Activated T-helper 17 cell treated with anti-CD3 and anti-CD28 coated beads, Interleukin-2, amount 50 U/mL, for 72 hours (primary cell): ENCODE measurements around the gene ATP2B2. TPM values are rescaled to one million over a fixed set of nuclear protein-coding genes. Genes with fewer than 3 reads are reported as not detected.

ENCODE experiments used
- ATAC-seq: fragments of 150-1000 bp; cut with Tn5 transposase; replicated peaks from 2 replicates; pipeline ENCODE4 v1.10.0; 2021; ENCODE audit warnings: mild to moderate bottlenecking, moderate library complexity
- H3K27ac Mint-ChIP-seq: one replicate; pipeline ENCODE4 v1.8.0; 2022; ENCODE audit warnings: mixed read lengths
- H3K27me3 Mint-ChIP-seq: one replicate; pipeline ENCODE4 v1.8.0; 2022; ENCODE audit warnings: mixed read lengths
- H3K36me3 Mint-ChIP-seq: one replicate; pipeline ENCODE4 v1.8.0; 2022; ENCODE audit warnings: low read depth, mild to moderate bottlenecking, mixed read lengths
- H3K4me1 Mint-ChIP-seq: one replicate; pipeline ENCODE4 v1.8.0; 2022; ENCODE audit warnings: mixed read lengths
- H3K4me3 Mint-ChIP-seq: one replicate; pipeline ENCODE4 v1.8.0; 2022; ENCODE audit warnings: mild to moderate bottlenecking, mixed read lengths
- H3K9me3 Mint-ChIP-seq: one replicate; pipeline ENCODE4 v1.8.0; 2022; ENCODE audit warnings: mixed read lengths
- total RNA-seq, 2 donors: library from RNA; stranded (reverse); gene quantifications; one replicate each; pipeline ENCODE4 v1.2.3, GENCODE V29; 2022

The ATP2B2 gene
- total RNA-seq, 2 donors from 2014 or later, result not detected

GRCh38 chr3:10329495-10330015 is 175.8 kb downstream of the ATP2B2 start:
- Mint-ChIP-seq H3K36me3 (no peaks in the 10 kb centered on the region), H3K9me3 (no peaks in the 10 kb centered on the region), H3K4me1 (no peaks in the 10 kb centered on the region), H3K4me3 (no peak overlapping the region), H3K27ac (no peak overlapping the region), H3K27me3 (peaks cover 23% of the 10 kb centered on the region)
- no peak for ATAC-seq

DNA sequence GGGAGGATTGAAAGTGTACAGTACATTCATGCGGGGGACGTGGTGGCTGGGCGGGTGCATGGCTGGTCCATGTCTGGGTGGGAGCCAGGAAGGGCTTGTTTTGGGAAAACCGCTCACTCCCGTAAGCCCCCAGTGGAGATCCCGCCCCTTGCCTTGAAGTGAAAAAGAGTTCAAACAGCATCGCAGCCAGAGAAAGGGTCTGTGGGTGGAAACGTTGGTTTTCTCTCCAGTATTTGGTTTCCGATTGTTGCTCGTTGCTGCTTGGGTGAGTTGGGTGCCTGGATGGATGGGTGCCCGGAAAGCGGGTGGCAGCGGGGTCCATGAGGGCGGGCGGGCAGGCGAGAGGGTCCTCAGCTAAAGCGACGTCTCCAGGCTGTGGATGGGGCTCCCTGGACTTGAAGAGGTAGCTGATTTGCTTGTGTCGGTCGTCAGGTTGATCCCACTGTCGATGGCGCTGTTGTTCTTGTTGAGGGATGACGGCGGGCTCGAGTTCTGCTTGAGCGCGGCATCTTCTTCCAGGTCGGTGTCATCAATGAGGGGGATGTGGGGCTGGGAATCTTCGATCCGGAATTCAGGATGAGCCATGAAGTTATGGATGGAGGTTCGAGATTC is 176.8 kb downstream of the ATP2B2 start:
- Mint-ChIP-seq H3K27ac (no peak overlapping the region), H3K4me3 (no peak overlapping the region), H3K36me3 (no peaks in the 10 kb centered on the region), H3K27me3 (peaks cover 23% of the 10 kb centered on the region), H3K9me3 (no peaks in the 10 kb centered on the region), H3K4me1 (no peaks in the 10 kb centered on the region)
- ATAC-seq, result no peak

DNA sequence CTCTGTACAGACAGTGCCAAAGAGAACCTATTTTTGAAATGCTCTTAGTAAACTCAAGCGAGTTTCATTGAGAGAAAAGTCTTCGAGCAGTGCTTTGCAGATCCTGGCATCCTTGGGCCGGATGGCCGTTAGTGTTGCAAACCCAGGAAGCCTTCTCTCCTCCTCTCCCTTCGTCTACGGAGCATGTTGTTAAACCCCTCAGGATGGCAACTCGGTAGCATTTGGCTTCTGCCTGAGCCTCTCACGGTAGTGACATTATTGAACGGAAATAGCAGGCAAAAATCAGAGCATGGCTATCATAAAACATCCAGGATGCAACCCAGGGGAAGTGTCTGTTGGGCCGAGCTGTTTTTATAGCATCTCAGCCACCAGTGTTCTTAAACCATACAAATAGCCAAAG is 177.8 kb downstream of the ATP2B2 start:
- peaks cover 23% of the 10 kb centered on the region for H3K27me3 Mint-ChIP-seq
- no peak for ATAC-seq
- no peak overlapping the region for H3K4me3 Mint-ChIP-seq
- no peaks in the 10 kb centered on the region for H3K4me1 Mint-ChIP-seq
- H3K27ac Mint-ChIP-seq, result no peak overlapping the region
- H3K36me3 Mint-ChIP-seq, result no peaks in the 10 kb centered on the region
- no peaks in the 10 kb centered on the region for H3K9me3 Mint-ChIP-seq

DNA sequence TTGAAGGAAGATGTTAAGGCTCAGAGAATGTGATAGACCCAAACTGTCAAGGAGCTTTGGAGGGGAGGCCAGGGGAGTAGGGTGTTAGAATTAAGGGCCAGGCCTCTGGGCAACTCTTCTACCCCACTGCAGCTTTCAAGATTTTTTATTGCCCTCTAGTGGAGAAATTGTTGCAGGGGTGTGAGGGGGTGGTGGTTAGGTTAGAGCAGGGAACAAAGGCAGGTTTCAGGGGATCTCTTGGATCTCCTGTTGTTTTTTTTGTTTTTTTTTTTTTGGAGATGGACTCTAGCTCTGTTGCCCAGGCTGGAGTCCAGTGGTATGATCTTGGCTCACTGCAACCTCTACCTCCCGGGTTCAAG is 183.1 kb downstream of the ATP2B2 start:
- Mint-ChIP-seq H3K9me3 (no peaks in the 10 kb centered on the region), H3K36me3 (peaks cover 20% of the 10 kb centered on the region), H3K27ac (no peak overlapping the region), H3K27me3 (peaks cover 4% of the 10 kb centered on the region), H3K4me3 (no peak overlapping the region), H3K4me1 (peaks cover 19% of the 10 kb centered on the region)
- no peak for ATAC-seq

DNA sequence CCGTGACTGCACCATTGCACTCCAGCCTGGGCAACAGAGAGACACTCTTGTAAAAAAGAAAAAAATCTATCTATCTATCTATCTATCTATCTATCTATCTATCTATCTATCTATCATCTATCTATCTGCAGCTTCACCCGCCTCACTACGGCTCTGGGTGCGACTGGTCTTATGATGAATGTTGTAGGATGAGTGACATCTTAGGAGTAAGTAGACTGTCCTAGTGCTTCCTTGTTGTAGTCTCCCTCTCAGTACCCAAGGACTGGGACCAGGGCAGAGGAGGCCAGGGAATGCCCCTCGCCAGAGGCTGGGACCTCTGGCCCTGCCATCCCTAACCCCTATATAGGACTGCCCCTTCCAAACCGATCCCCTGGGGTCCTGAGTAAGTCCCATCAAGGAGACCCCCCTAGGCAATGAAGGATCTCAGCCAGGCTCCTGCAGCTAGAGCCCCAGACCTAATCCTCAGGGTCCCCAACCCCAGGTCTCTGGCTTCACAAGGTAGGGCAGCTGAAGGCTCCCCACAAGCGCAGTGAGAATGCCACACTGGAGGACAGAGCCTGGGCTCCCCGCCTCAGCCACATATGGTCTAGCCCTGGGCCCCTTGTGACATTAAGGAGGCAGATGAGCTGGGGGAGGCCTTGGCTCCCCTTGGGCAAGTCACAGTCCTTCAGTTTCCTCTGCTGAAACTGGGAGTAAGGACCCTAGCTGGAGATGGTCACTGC is 183.6 kb downstream of the ATP2B2 start:
- Mint-ChIP-seq H3K27ac (peak overlapping the region; percentile 94), H3K27me3 (peaks cover 4% of the 10 kb centered on the region), H3K36me3 (peaks cover 25% of the 10 kb centered on the region), H3K4me1 (peaks cover 19% of the 10 kb centered on the region), H3K4me3 (peak overlapping the region; percentile 89), H3K9me3 (no peaks in the 10 kb centered on the region)
- no peak for ATAC-seq

DNA sequence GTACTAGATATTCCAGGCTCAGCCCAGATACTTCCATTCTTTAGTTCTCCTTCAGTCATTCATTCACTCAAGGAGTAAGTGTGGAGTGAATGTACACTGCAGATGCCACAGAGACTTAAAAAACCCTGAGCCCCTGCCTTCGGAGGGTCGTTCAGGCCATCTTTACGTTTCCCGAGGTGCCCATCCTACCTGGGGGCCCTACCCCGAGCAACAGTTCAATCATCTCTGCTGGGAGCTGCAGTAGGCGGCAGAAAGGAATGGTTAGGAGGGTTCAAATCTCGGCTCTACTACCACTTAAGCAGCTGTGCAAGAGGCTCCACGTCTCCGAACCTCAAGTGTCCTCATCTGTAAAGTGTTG is 185.1 kb downstream of the ATP2B2 start:
- Mint-ChIP-seq H3K9me3 (no peaks in the 10 kb centered on the region), H3K27me3 (no peaks in the 10 kb centered on the region), H3K4me3 (peak overlapping the region; percentile 89), H3K27ac (peak overlapping the region; percentile 94), H3K4me1 (peaks cover 19% of the 10 kb centered on the region), H3K36me3 (peaks cover 39% of the 10 kb centered on the region)
- no peak for ATAC-seq

- Mint-ChIP-seq H3K4me3 (peak overlapping the region; percentile 89), H3K4me1 (peaks cover 19% of the 10 kb centered on the region), H3K9me3 (no peaks in the 10 kb centered on the region), H3K36me3 (peaks cover 44% of the 10 kb centered on the region), H3K27me3 (no peaks in the 10 kb centered on the region), H3K27ac (peak overlapping the region; percentile 94)
- ATAC-seq, result no peak
These were observed 185.6 kb downstream of the ATP2B2 start for GRCh38 chr3:10319804-10320203.

DNA sequence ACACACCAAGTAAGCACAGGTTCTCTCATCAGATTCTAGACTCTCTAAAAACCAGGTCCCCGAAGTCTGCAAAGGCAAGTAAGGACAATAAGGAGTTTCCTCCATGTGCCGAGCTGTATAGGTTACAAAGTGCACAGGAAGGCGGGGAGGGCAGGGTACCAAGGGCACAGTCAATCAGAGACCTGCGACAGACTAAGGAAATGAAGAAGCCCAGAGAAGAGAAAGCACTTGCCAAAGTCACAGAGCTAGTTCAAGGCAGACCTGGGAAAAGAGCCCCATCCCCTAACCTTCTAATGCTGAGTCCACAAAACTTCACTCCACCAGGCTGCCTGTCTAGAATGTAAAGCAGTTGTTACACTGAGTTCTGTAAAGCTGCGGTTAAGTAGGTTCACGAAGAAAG is 186.1 kb downstream of the ATP2B2 start:
- Mint-ChIP-seq H3K27me3 (no peaks in the 10 kb centered on the region), H3K27ac (peak overlapping the region; percentile 88), H3K9me3 (no peaks in the 10 kb centered on the region), H3K36me3 (peaks cover 50% of the 10 kb centered on the region), H3K4me1 (peaks cover 19% of the 10 kb centered on the region), H3K4me3 (peak overlapping the region; percentile 89)
- ATAC-seq, result no peak

GRCh38 chr3:10317961-10318350 is 187.4 kb downstream of the ATP2B2 start:
- Mint-ChIP-seq H3K36me3 (peaks cover 63% of the 10 kb centered on the region), H3K27me3 (no peaks in the 10 kb centered on the region), H3K9me3 (no peaks in the 10 kb centered on the region), H3K27ac (peak overlapping the region; percentile 28), H3K4me3 (no peak overlapping the region), H3K4me1 (peaks cover 19% of the 10 kb centered on the region)
- no peak for ATAC-seq

DNA sequence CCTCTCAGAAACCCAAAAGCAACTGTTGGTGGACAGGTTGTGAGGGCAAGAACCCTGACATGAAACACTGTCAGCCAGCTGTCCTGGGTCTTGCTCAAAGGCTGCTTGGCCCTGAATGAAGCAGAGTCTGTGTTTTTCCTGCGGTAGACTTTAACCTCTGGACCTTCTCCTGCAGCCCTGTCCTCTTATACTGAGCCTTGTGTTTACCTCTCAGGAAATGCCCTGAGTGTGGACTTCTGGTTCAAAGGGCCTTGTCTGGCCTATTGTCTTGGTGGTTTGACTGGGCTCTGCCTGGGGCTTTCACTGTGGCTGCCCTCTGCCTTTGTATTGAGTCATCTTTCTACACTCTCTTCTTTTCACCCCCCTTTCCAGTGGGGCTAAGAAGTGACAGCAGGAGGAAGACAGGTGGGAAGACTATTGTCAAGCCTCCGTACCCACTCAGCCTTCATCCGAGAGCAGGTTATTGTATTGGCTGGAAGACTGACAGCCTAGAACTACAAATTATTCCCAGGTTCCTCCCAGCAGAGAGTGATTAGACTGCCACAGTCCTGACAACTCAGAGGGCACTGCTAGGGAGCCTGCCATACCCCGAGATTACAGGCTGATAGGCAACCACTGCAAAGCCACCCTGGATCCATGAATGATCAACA is 187.9 kb downstream of the ATP2B2 start:
- H3K9me3 Mint-ChIP-seq, result no peaks in the 10 kb centered on the region
- peak overlapping the region; percentile 28 for H3K27ac Mint-ChIP-seq
- ATAC-seq, result no peak
- no peak overlapping the region for H3K4me3 Mint-ChIP-seq
- H3K27me3 Mint-ChIP-seq, result no peaks in the 10 kb centered on the region
- H3K4me1 Mint-ChIP-seq, result peaks cover 19% of the 10 kb centered on the region
- H3K36me3 Mint-ChIP-seq, result peaks cover 68% of the 10 kb centered on the region

- no peak overlapping the region for H3K4me3 Mint-ChIP-seq
- peaks cover 14% of the 10 kb centered on the region for H3K4me1 Mint-ChIP-seq
- H3K27ac Mint-ChIP-seq, result no peak overlapping the region
- peaks cover 84% of the 10 kb centered on the region for H3K36me3 Mint-ChIP-seq
- no peaks in the 10 kb centered on the region for H3K27me3 Mint-ChIP-seq
- no peak for ATAC-seq
- H3K9me3 Mint-ChIP-seq, result no peaks in the 10 kb centered on the region
These were observed 189.5 kb downstream of the ATP2B2 start for GRCh38 chr3:10315771-10316344.

GRCh38 chr3:10315101-10315500 is 190.3 kb downstream of the ATP2B2 start:
- H3K27ac Mint-ChIP-seq, result no peak overlapping the region
- H3K27me3 Mint-ChIP-seq, result no peaks in the 10 kb centered on the region
- H3K4me3 Mint-ChIP-seq, result no peak overlapping the region
- no peak for ATAC-seq
- peaks cover 91% of the 10 kb centered on the region for H3K36me3 Mint-ChIP-seq
- no peaks in the 10 kb centered on the region for H3K9me3 Mint-ChIP-seq
- H3K4me1 Mint-ChIP-seq, result peaks cover 14% of the 10 kb centered on the region

DNA sequence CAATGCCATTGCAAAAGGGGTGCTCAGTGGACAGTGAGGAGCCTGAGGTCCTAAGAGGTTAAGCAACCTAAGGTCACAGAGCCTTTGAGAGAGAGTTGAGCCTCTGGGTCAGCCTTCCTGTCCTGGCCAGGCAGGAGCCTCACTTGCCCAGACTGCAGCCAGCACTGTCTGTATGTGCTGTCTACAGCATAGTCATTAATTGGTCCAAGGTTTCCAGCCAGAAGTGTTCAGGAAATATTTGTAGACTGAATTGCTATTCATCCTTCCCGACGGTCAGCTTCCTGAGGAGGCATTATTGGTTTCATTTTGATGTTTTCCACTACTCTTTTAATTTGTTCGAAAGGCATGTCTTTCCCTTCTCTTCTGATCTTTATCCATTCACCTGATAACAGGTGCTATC is 192.5 kb downstream of the ATP2B2 start:
- peak overlapping the region; percentile 25 for H3K27ac Mint-ChIP-seq
- H3K4me1 Mint-ChIP-seq, result no peaks in the 10 kb centered on the region
- H3K36me3 Mint-ChIP-seq, result peaks cover 98% of the 10 kb centered on the region
- H3K4me3 Mint-ChIP-seq, result no peak overlapping the region
- ATAC-seq, result no peak
- no peaks in the 10 kb centered on the region for H3K9me3 Mint-ChIP-seq
- H3K27me3 Mint-ChIP-seq, result no peaks in the 10 kb centered on the region

- H3K27me3 Mint-ChIP-seq, result no peaks in the 10 kb centered on the region
- no peak for ATAC-seq
- no peak overlapping the region for H3K27ac Mint-ChIP-seq
- no peaks in the 10 kb centered on the region for H3K9me3 Mint-ChIP-seq
- no peak overlapping the region for H3K4me3 Mint-ChIP-seq
- H3K36me3 Mint-ChIP-seq, result peaks cover 98% of the 10 kb centered on the region
- H3K4me1 Mint-ChIP-seq, result no peaks in the 10 kb centered on the region
These were observed 193.0 kb downstream of the ATP2B2 start for GRCh38 chr3:10312391-10312790.

- no peaks in the 10 kb centered on the region for H3K4me1 Mint-ChIP-seq
- no peaks in the 10 kb centered on the region for H3K27me3 Mint-ChIP-seq
- no peak overlapping the region for H3K4me3 Mint-ChIP-seq
- H3K9me3 Mint-ChIP-seq, result no peaks in the 10 kb centered on the region
- no peak for ATAC-seq
- H3K36me3 Mint-ChIP-seq, result peaks cover 98% of the 10 kb centered on the region
- no peak overlapping the region for H3K27ac Mint-ChIP-seq
These were observed 193.7 kb downstream of the ATP2B2 start for GRCh38 chr3:10311710-10312109.
